PC-9 (cell line): Measurements from ENCODE around the gene ALPG.

Source experiments
- CTCF ChIP-seq: fragments of 200-600 bp; sonication (generic); conservative IDR thresholded peaks from 2 replicates; pipeline ENCODE4 v1.6.1; 2017; ENCODE audit warnings: mixed run types, antibody characterized with exemption, mild to moderate bottlenecking, moderate library complexity
- EZH2 ChIP-seq: fragments of 200-600 bp; sonication (generic); IDR thresholded peaks from 2 replicates; pipeline ENCODE4 v1.8.0; 2017; ENCODE audit warnings: antibody characterized with exemption, low read depth

GRCh38 chr2:232386740-232387450 is 19.7 kb upstream of the ALPG start:
- no peak for TF ChIP-seq CTCF
- no peak for TF ChIP-seq EZH2
